GM18868 (cell line): ENCODE measurements around the gene DNAJA1.

Experiments
- ATAC-seq: cut with Tn5 transposase; IDR thresholded peaks from one replicate; pipeline ENCODE4 v1.9.1; 2021; ENCODE audit warnings: mild to moderate bottlenecking, moderate library complexity; ENCODE audit not compliant: unreplicated experiment

The DNAJA1 gene

GRCh38 chr9:33025572-33026342 lies 684 bp downstream of the DNAJA1 start:
- peak; percentile 54 for ATAC-seq

- ATAC-seq, result no peak
These were observed 4.2 kb downstream of the DNAJA1 start for GRCh38 chr9:33029231-33029786.

GRCh38 chr9:33030285-33030684 lies 5.2 kb downstream of the DNAJA1 start:
- ATAC-seq, result no peak

- ATAC-seq, result no peak
These were observed 7.2 kb downstream of the DNAJA1 start for GRCh38 chr9:33032292-33032691.

- ATAC-seq, result no peak
These were observed 7.8 kb downstream of the DNAJA1 start for GRCh38 chr9:33032865-33033264.

GRCh38 chr9:33040792-33041431 lies 15.8 kb downstream of the DNAJA1 start:
- ATAC-seq, result no peak

- no peak for ATAC-seq
These were observed 16.5 kb downstream of the DNAJA1 start for GRCh38 chr9:33041432-33042188.

- no peak for ATAC-seq
These were observed 17.4 kb downstream of the DNAJA1 start for GRCh38 chr9:33042473-33042872.

- no peak for ATAC-seq
These were observed 18.6 kb downstream of the DNAJA1 start for GRCh38 chr9:33043671-33044070.

GRCh38 chr9:33044162-33044673 lies 19.1 kb downstream of the DNAJA1 start:
- ATAC-seq, result peak; percentile 91

GRCh38 chr9:33044677-33045282 lies 19.7 kb downstream of the DNAJA1 start:
- ATAC-seq, result no peak

GRCh38 chr9:33046061-33046460 lies 21.0 kb downstream of the DNAJA1 start:
- no peak for ATAC-seq

- ATAC-seq, result no peak
These were observed 23.0 kb downstream of the DNAJA1 start for GRCh38 chr9:33048054-33048465.

GRCh38 chr9:33049680-33050361 lies 24.7 kb downstream of the DNAJA1 start:
- ATAC-seq, result peak; percentile 70

- ATAC-seq, result no peak
These were observed 26.1 kb downstream of the DNAJA1 start for GRCh38 chr9:33051144-33051543.

GRCh38 chr9:33065157-33066076 lies 40.3 kb downstream of the DNAJA1 start:
- ATAC-seq, result peak; percentile 96

- ATAC-seq, result no peak
These were observed 43.9 kb downstream of the DNAJA1 start for GRCh38 chr9:33068991-33069390.

GRCh38 chr9:33076046-33077004 lies 51.3 kb downstream of the DNAJA1 start, which contains the start of gene SMU1:
Gene SMU1 (minus strand): TSS chr9:33076674. CDS start chr9:33076608, 66 bp downstream.
- ATAC-seq, result peak; percentile 99
